NCI-H524 treated with DMSO at 0.1 percent for 48 hours (cell line): Measurements from ENCODE around the gene UBE2S.
"Not testable (repeated sequence)": the region's sequence is repeated elsewhere in the genome, so short reads cannot be mapped to it uniquely, and the experiment has no call there.

ENCODE experiments used
- DNase-seq: peaks from one replicate; lab custom pipeline; 2025; lab: John Stamatoyannopoulos, UW

The UBE2S gene

GRCh38 chr19:55440411-55441105, 33.0 kb upstream of the UBE2S start:
- no peak for DNase-seq

GRCh38 chr19:55439052-55439451, 31.5 kb upstream of the UBE2S start:
- no peak for DNase-seq

- no peak for DNase-seq
These were observed 29.8 kb upstream of the UBE2S start for GRCh38 chr19:55437410-55437809.

GRCh38 chr19:55436847-55437246, 29.3 kb upstream of the UBE2S start:
- DNase-seq = no peak

- no peak for DNase-seq
These were observed 27.4 kb upstream of the UBE2S start for GRCh38 chr19:55435020-55435419.

- DNase-seq = no peak
These were observed 26.9 kb upstream of the UBE2S start for GRCh38 chr19:55434356-55434919.

GRCh38 chr19:55433292-55433691, 25.7 kb upstream of the UBE2S start:
- DNase-seq = no peak

- no peak for DNase-seq
These were observed 24.8 kb upstream of the UBE2S start for GRCh38 chr19:55432241-55432959.

GRCh38 chr19:55431183-55431582, 23.6 kb upstream of the UBE2S start:
- DNase-seq = no peak

GRCh38 chr19:55426042-55426441, 18.5 kb upstream of the UBE2S start:
- DNase-seq = no peak

GRCh38 chr19:55424518-55424917, 16.9 kb upstream of the UBE2S start:
- no peak for DNase-seq

GRCh38 chr19:55423225-55424005, 15.8 kb upstream of the UBE2S start:
- DNase-seq = no peak

- not testable (repeated sequence) for DNase-seq
These were observed 13.7 kb upstream of the UBE2S start for GRCh38 chr19:55421281-55421680.

- no peak for DNase-seq
These were observed 12.1 kb upstream of the UBE2S start for GRCh38 chr19:55419624-55420236.

- DNase-seq = no peak
These were observed 11.5 kb upstream of the UBE2S start for GRCh38 chr19:55419103-55419502.

GRCh38 chr19:55418185-55418584, 10.6 kb upstream of the UBE2S start:
- no peak for DNase-seq

- no peak for DNase-seq
These were observed 2.6 kb upstream of the UBE2S start for GRCh38 chr19:55410168-55410567.

- not testable (repeated sequence) for DNase-seq
These were observed 1.6 kb upstream of the UBE2S start for GRCh38 chr19:55409179-55409578.

- DNase-seq = no peak
These were observed 915 bp upstream of the UBE2S start for GRCh38 chr19:55408533-55408872.

- peak; percentile 94 for DNase-seq
These were observed 378 bp upstream of the UBE2S start for GRCh38 chr19:55407800-55408532.

- no peak for DNase-seq
These were observed 600 bp downstream of the UBE2S start for GRCh38 chr19:55406826-55407549.
